Astrocyte (in vitro differentiated cells and primary cell): ENCODE results near the gene MRTFA. TPM values are rescaled to one million over a fixed set of nuclear protein-coding genes. Genes with fewer than 3 reads are reported as not detected.

ENCODE experiments used
- DNase-seq: peaks from one replicate; pipeline ENCODE4 v3.0.0-alpha.2; 2010; ENCODE audit warnings: low read depth
- FAIRE-seq: peaks from 2 replicates; lab custom pipeline; 2011; peaks lifted over from hg19 to GRCh38; lab: Jason Lieb, UNC
- H2AFZ ChIP-seq: 2 replicates; pipeline ENCODE4 v1.6.0; 2012; ENCODE audit warnings: low read depth, low read length, inconsistent platforms
- H3K27ac ChIP-seq: 2 replicates; pipeline ENCODE4 v1.5.1; 2011; ENCODE audit warnings: low read depth, low read length, inconsistent platforms
- H3K27me3 ChIP-seq: 2 replicates; pipeline ENCODE4 v1.6.0; 2011; ENCODE audit warnings: low read length, inconsistent platforms; ENCODE audit not compliant: insufficient read depth
- H3K36me3 ChIP-seq: 2 replicates; pipeline ENCODE4 v1.5.1; 2011; ENCODE audit warnings: low read length, inconsistent platforms; ENCODE audit not compliant: insufficient read depth
- H3K4me1 ChIP-seq: 2 replicates; pipeline ENCODE4 v1.5.1; 2011; ENCODE audit warnings: low read length, inconsistent platforms; ENCODE audit not compliant: insufficient read depth
- H3K4me2 ChIP-seq: 2 replicates; pipeline ENCODE4 v1.6.0; 2012; ENCODE audit warnings: low read length, inconsistent platforms
- H3K4me3 ChIP-seq: 2 replicates; pipeline ENCODE4 v1.5.1; 2011; ENCODE audit warnings: low read depth, mild to moderate bottlenecking, low read length, inconsistent platforms; ENCODE audit not compliant: insufficient read depth
- H3K79me2 ChIP-seq: 2 replicates; pipeline ENCODE4 v1.6.0; 2012; ENCODE audit warnings: mild to moderate bottlenecking, low read length, inconsistent platforms; ENCODE audit not compliant: insufficient read depth
- H3K9ac ChIP-seq: 2 replicates; pipeline ENCODE4 v1.6.0; 2012; ENCODE audit warnings: mild to moderate bottlenecking, low read length, inconsistent platforms
- H3K9me3 ChIP-seq: 2 replicates; pipeline ENCODE4 v1.5.1; 2012; ENCODE audit warnings: low read depth, mild to moderate bottlenecking, low read length, inconsistent platforms; ENCODE audit not compliant: insufficient read depth
- H4K20me1 ChIP-seq: 2 replicates; pipeline ENCODE4 v1.6.0; 2012; ENCODE audit warnings: low read length, inconsistent platforms; ENCODE audit not compliant: insufficient read depth
- H3K27ac Mint-ChIP-seq: one replicate; pipeline ENCODE4 v1.8.0; 2021; ENCODE audit warnings: mild to moderate bottlenecking, mixed read lengths; ENCODE audit not compliant: unreplicated experiment
- H3K27me3 Mint-ChIP-seq: one replicate; pipeline ENCODE4 v1.8.0; 2021; ENCODE audit warnings: low read depth, mixed read lengths; ENCODE audit not compliant: unreplicated experiment
- H3K36me3 Mint-ChIP-seq: one replicate; pipeline ENCODE4 v1.8.0; 2021; ENCODE audit warnings: low read depth, mixed read lengths; ENCODE audit not compliant: unreplicated experiment
- H3K4me1 Mint-ChIP-seq: one replicate; pipeline ENCODE4 v1.8.0; 2021; ENCODE audit warnings: low read depth, mixed read lengths; ENCODE audit not compliant: unreplicated experiment
- H3K4me3 Mint-ChIP-seq: one replicate; pipeline ENCODE4 v1.8.0; 2021; ENCODE audit warnings: mild to moderate bottlenecking, moderate library complexity, mixed read lengths; ENCODE audit not compliant: unreplicated experiment
- H3K9me3 Mint-ChIP-seq: one replicate; pipeline ENCODE4 v1.8.0; 2021; ENCODE audit warnings: mild to moderate bottlenecking, mixed read lengths; ENCODE audit not compliant: unreplicated experiment
- EZH2 ChIP-seq: IDR thresholded peaks from 2 replicates; pipeline ENCODE4 v1.6.1; 2012; ENCODE audit warnings: mild to moderate bottlenecking, low read length, inconsistent platforms; ENCODE audit not compliant: insufficient read depth
- total RNA-seq: library from RNA; stranded (reverse); gene quantifications from 2 replicates; pipeline ENCODE4 v1.2.1, GENCODE V29; 2021
- TF ChIP-seq, protein P1 (sequence below): IDR thresholded peaks from 2 replicates; pipeline ENCODE4 v1.5.1; 2011; ENCODE audit warnings: low read depth, mild to moderate bottlenecking, inconsistent platforms, low read length, moderate library complexity; ENCODE audit not compliant: insufficient read depth

Gene MRTFA
- total RNA-seq, 1 donor from 2014 or later: 74.3 TPM

DNA sequence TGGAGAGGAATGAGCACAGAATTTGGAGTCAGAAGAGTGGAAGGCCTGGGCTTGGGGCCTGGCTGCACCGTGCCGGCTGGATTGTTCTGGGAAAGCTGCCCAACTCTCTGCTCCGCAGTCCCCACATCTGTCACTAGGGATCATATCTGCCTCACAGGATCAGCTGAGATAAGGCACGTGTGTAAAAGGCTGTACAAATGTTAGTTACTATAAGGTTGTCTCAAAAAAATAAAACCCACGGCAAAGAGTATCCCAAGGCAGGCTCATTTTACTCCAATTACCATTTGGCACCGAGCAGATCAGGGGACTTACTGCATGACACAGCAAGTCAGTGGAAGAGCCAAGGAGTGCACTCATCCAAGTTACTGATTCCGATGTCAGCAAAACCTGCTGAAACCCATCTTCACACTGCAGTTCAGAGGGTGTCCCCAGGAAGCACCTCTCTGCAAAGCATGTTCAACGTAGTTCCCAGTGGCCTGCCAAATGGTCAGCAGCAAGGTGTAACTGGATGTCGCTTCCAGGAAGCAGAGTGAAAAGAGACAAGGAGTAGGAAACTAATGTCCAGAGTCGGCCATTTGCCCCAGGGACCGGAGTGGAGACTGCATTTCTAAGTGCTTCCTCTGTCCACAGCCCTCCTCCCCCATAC is 18.1 kb upstream of the MRTFA start:
- H3K4me1 ChIP-seq: peaks cover 26% of the 10 kb centered on the region
- peak; percentile 82 for DNase-seq
- Mint-ChIP-seq H3K4me3 (no peak overlapping the region), H3K9me3 (peaks cover 2% of the 10 kb centered on the region), H3K36me3 (no peaks in the 10 kb centered on the region), H3K27me3 (no peaks in the 10 kb centered on the region), H3K27ac (peak overlapping the region; percentile 18), H3K4me1 (peaks cover 21% of the 10 kb centered on the region)
- no peaks in the 10 kb centered on the region for H3K27me3 ChIP-seq
- no peaks in the 10 kb centered on the region for H3K36me3 ChIP-seq
- FAIRE-seq: no peak
- no peaks in the 10 kb centered on the region for H3K79me2 ChIP-seq
- H3K4me3 ChIP-seq: no peak overlapping the region
- H3K9me3 ChIP-seq: no peaks in the 10 kb centered on the region
- no peak for TF ChIP-seq EZH2
- TF ChIP-seq, protein P1, sequence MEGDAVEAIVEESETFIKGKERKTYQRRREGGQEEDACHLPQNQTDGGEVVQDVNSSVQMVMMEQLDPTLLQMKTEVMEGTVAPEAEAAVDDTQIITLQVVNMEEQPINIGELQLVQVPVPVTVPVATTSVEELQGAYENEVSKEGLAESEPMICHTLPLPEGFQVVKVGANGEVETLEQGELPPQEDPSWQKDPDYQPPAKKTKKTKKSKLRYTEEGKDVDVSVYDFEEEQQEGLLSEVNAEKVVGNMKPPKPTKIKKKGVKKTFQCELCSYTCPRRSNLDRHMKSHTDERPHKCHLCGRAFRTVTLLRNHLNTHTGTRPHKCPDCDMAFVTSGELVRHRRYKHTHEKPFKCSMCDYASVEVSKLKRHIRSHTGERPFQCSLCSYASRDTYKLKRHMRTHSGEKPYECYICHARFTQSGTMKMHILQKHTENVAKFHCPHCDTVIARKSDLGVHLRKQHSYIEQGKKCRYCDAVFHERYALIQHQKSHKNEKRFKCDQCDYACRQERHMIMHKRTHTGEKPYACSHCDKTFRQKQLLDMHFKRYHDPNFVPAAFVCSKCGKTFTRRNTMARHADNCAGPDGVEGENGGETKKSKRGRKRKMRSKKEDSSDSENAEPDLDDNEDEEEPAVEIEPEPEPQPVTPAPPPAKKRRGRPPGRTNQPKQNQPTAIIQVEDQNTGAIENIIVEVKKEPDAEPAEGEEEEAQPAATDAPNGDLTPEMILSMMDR: no peak
- no peak overlapping the region for H2AFZ ChIP-seq
- peak overlapping the region; percentile 31 for H3K4me2 ChIP-seq
- H3K27ac ChIP-seq: peak overlapping the region; percentile 16
- peak overlapping the region; percentile 9 for H3K9ac ChIP-seq
- H4K20me1 ChIP-seq: no peaks in the 10 kb centered on the region

DNA sequence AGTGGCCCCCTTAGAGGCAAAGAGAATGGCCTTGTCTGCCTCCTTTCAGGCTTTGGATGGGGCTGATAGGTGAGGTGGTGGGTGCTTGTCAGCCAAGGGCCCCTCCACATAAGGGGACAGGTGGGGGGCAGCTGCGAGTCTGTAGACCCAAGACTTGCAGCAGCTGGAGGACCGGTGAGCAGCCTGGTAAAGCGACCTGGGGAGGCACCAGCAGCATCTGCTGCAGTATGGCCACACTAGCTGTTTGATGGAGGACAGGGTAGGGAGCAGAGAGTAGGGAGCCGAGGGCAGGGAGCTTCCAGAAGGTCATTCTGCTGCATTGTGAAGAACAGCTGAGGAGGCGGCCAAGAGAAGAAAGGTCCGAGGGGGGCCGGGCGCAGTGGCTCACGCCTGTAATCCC is 16.8 kb upstream of the MRTFA start:
- no peaks in the 10 kb centered on the region for H3K79me2 ChIP-seq
- no peak overlapping the region for H3K9ac ChIP-seq
- H3K27me3 ChIP-seq: no peaks in the 10 kb centered on the region
- H3K27ac ChIP-seq: no peak overlapping the region
- DNase-seq (no peak), FAIRE-seq (no peak)
- H3K9me3 ChIP-seq: no peaks in the 10 kb centered on the region
- TF ChIP-seq EZH2: no peak
- TF ChIP-seq, protein P1: no peak
- H2AFZ ChIP-seq: no peak overlapping the region
- H3K36me3 Mint-ChIP-seq: no peaks in the 10 kb centered on the region
- peaks cover 21% of the 10 kb centered on the region for H3K4me1 Mint-ChIP-seq
- H3K4me2 ChIP-seq: no peak overlapping the region
- no peak overlapping the region for H3K4me3 ChIP-seq
- H3K27me3 Mint-ChIP-seq: no peaks in the 10 kb centered on the region
- H3K4me1 ChIP-seq: peaks cover 26% of the 10 kb centered on the region
- peak overlapping the region; percentile 78 for H3K27ac Mint-ChIP-seq
- H4K20me1 ChIP-seq: no peaks in the 10 kb centered on the region
- no peaks in the 10 kb centered on the region for H3K9me3 Mint-ChIP-seq
- no peaks in the 10 kb centered on the region for H3K36me3 ChIP-seq
- H3K4me3 Mint-ChIP-seq: no peak overlapping the region
